Stimulated activated CD4-positive, alpha-beta T cell treated with anti-CD3 and anti-CD28 coated beads, Interleukin-1b, Interleukin-23, amount 100 ng/mL, for 1 hour (primary cell): ENCODE measurements around the gene SPINK4.

Experiments
- DNase-seq, 2 donors: peaks; one replicate each; pipeline ENCODE4 v3.0.0-alpha.2; 2020; ENCODE audit warnings: low read depth in 2 of 2

Gene SPINK4

DNA sequence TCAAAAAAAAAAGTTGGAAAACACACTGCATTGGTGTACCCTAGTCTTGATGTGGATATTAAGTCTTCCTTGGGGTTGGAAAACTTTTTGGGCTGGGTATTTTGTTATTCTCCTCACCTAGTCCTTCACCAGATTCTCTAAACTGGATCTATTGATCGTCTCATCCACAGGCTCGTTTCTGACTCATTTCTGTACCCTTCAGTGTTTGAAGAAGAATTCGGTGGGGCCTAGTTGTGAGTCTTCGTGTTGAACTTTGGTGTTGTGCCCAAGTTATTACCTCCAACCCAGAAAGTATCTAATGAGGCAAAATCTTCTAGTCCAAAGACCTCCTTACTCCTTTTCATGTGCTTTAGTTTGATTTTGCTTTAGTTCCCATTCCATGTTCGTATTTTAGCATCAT, 51.9 kb downstream of the SPINK4 start:
- no peak for DNase-seq

- no peak for DNase-seq
Observed at GRCh38 chr9:33293782-33294181, 53.8 kb downstream of the SPINK4 start.

- DNase-seq, result no peak
Observed at GRCh38 chr9:33294670-33295432, 54.9 kb downstream of the SPINK4 start.

DNA sequence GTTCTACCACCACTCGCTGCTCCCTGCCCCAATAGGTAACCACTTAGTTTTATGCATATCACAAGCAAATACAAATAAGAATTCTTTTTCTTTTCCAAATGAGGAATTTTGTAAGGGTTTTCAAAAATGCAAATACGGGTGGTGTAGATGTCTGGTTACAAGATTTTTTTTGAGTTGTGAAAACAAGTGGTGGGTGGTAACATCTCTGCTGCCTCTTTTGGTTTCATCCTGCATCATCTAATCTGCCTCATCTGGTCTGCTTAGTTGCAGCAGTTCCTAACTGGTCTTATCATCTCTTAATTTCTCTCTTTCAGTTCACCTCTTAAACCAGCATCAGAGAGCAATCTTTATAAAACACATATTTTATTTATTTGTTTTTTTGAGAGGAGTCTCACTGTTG, 55.6 kb downstream of the SPINK4 start:
- no peak for DNase-seq

DNA sequence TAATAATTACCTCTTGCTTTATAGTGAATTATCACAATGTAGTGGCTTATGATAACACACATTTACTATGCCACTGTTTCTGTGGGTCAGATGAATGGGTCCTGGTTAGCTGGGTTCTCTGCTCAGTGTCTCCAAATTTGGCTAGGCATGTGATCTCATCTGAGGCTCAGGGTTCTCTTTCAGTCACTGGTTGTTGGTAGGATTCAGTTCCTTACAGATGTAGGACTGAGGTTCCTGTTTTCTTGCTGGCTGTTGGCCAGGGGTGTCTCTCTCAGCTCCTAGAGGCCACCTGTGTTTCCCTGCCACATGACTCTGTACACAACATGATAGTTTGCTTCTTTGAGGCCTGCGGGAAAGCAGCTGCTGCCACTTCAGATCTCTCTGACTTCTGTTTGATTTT, 57.5 kb downstream of the SPINK4 start:
- DNase-seq, result no peak
